Stimulated activated CD4-positive, alpha-beta T cell treated with anti-CD3 and anti-CD28 coated beads, Interleukin-4, amount 100 ng/mL, for 24 hours (primary cell): ENCODE measurements around the gene NUBP1.
"Not testable (repeated sequence)": the region's sequence is repeated elsewhere in the genome, so short reads cannot be mapped to it uniquely, and the experiment has no call there.

Source experiments
- DNase-seq: peaks from one replicate; pipeline ENCODE4 v3.0.0-alpha.2; 2020

Gene NUBP1

DNA sequence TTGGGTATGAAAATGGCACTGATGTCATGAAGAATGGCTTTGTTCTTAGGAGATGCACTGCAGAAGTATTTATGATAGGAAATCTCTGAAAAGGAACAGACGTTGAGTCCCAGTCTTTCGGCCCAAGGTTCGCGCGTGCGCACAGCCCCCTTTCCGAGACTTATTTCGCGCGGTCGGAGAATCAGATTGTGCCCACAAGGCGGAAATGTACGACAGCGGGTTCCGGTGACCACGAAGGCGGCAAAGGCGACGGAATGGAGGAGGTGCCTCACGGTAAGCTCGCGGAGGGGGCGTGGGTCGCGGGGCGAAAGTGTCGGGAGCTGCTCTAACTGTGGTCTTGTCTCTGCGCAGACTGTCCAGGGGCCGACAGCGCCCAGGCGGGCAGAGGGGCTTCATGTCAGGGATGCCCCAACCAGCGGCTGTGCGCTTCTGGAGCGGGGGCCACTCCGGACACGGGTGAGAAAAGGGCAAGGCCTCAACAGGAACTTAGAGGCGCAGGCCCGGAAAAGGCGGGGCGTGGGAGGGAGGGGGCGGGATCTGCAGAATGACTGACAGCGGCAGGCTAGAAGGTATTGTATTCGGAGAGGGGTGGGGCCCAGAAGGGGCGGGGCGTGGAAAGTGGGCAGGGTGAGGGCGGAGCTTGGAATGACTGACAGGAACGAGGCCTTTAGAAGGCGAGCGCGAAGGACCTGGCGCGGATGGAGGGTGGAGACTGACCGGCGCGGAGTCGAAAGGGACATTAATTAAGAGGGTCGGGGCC is at the start of gene NUBP1:
Gene NUBP1 (plus strand): TSS at position 233 of the 760 bp plus-strand sequence. CDS start 22 bp downstream, at position 255.
- DNase-seq: peak; percentile 100

- no peak for DNase-seq
These were observed 49.8 kb upstream of the NUBP1 start for GRCh38 chr16:10693889-10694288.

GRCh38 chr16:10694306-10694705 is 49.3 kb upstream of the NUBP1 start:
- no peak for DNase-seq

DNA sequence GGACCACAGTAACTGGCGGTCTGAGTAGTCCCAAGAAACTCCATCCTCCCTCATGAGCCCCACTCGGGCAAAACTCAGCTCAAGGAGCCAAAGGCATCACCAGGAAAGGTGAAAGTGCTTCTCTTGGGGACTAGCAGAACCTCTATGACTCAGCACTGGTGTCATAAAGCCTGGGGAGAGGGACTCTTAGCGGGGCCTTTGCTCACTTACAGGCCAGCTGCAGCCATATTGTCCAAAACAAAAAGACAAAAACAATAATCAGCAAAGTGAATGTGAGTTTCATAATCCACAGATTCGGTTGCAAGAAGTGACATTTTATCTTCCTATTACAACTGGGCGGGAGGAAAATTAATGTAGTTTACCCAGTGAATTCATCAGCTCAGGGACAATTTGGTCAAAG is 48.8 kb upstream of the NUBP1 start, which contains the start of gene TEKT5:
Gene TEKT5 (minus strand): TSS at position 101 of the 400 bp plus-strand sequence. CDS start 57 bp downstream, at position 44.
- DNase-seq: no peak

DNA sequence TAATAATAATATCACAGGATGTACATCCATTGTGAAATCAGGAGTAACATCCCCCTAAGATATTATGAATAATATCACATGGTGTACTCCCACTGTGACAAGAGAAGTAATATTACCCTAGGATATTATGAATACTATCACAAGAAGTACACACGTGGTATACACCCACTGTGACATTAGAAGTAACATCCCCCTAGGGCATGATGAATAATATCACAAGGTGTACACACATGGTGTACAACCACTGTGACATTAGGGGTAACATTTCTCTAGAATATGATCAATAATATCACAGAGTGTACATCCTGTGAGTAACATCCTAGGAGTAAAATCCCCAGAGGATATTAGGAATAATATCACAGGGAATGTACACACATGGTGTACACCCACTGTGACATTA is 43.9 kb upstream of the NUBP1 start:
- no peak for DNase-seq

- no peak for DNase-seq
These were observed 34.7 kb upstream of the NUBP1 start for GRCh38 chr16:10708969-10709368.

- DNase-seq: no peak
These were observed 15.4 kb upstream of the NUBP1 start for GRCh38 chr16:10728003-10728887.

- DNase-seq: no peak
These were observed 14.3 kb upstream of the NUBP1 start for GRCh38 chr16:10729104-10730048.

- no peak for DNase-seq
These were observed 11.9 kb upstream of the NUBP1 start for GRCh38 chr16:10731790-10732189.

DNA sequence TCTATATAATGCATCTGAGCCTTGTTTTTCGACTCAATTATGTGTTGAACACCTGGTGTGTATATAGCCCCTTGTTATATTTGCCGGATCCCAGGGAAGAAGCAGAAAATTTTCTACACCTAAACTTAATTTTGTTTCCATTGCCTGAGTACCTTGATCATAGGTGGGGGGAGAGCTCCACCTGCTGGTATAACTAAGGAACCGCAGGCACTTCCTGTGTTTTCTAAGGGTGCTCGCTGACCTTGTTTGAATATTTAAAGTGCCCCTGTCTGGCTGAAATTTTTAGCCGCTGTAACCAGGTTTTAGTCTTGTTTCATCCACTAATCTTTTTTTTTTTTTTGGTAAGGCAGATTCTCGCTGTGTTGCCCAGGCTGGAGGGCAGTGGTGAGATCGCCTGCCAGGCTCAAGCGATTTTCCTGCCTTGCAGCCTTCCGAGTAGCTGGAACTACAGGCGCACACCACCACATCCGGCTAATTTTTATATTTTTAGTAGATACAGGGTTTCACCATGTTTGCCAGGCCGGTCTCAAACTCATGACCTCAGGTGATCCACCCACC is 6.5 kb upstream of the NUBP1 start:
- peak; percentile 76 for DNase-seq

- peak; percentile 54 for DNase-seq
These were observed 5.2 kb upstream of the NUBP1 start for GRCh38 chr16:10738231-10739077.

- DNase-seq: no peak
These were observed 3.4 kb upstream of the NUBP1 start for GRCh38 chr16:10740000-10740844.

- DNase-seq: no peak
These were observed 2.8 kb upstream of the NUBP1 start for GRCh38 chr16:10740845-10741208.

DNA sequence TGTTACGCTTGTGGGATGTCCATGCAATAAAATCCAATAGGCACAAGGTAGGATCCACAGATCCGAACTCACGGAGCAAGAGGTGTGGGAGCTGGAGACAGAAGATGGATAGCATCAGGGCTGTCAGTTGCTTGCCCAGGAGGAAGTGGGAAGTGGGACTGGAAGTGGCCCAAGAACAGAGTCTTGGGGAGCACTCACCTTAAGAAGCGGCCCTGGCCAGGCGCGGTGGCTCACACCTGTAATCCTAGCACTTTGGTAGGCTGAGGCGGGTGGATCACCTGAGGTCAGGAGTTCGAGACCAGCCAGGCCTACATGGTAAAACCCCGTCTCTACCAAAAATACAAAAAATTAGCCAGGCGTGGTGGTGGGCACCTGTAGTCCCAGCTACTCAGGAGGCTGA is 2.4 kb upstream of the NUBP1 start:
- not testable (repeated sequence) for DNase-seq

DNA sequence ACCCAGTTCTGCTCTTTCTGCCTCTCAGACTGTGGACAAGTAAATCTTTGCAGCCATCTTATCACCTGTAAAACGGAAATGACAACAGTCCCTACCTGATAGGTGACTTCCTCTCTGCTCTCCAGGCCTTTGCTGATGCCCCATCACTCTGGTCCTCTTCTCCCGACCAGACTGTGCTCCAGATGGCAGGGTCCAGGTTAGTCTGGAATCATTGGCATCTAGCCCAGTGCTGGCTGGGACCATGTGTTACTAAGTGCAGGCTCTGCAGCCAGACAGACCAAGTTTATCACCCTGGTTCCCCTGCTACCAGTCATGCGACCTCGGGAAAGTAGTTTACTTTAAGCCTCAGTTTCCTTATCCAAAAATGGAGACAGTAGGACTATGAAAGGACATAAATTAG is 1.8 kb upstream of the NUBP1 start:
- no peak for DNase-seq

GRCh38 chr16:10743227-10743609 is 424 bp upstream of the NUBP1 start:
- DNase-seq: no peak

DNA sequence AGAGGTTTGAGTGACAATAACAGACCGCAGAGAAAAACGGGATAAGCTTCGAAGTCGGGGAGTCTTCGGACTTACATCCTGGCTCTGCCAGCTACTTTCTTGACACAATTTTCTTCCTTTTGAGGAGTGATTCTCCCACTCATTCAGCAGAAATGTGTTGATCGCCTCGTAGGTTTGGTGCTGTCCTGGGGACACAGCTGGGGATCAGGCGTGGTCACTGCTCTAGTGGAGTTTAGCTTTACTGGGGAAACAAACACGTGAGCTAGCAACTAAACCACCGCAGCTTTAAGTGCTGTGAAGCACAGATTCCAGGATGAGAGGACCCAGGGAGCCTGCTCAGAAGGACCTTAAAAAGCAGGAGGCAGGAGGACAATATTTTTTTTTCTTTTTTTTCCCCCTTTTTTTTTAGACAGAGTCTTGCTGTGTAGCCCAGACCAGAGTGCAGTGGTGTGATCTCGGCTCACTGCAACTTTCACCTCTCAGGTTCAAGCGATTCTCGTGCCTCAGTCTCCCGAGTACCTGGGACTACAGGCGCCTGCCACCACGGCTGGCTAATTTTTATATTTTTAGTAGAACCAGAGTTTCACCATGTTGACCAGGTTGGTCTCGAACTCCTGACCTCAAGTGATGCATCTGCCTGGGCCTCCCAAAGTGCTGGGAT is 858 bp downstream of the NUBP1 start:
- no peak for DNase-seq

DNA sequence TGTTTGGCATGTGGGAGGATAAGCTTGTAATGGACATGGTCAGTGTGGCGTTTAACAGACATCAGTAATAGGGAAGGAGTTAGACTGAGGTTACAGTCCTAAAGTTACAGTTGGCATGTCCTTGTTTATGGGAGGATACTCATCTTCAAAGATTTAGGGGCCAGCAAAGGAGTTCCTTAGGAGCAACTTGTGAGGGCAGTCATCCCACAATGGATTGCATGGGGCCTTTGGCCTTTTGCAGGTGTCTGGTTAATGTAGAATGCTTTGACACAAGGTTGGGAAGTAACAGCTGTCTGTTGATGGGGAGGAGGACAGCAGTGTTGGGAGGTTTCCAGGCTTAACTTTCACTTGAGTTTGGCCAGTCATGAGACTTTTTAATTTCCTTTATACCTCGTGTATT is 2.2 kb downstream of the NUBP1 start:
- no peak for DNase-seq

- DNase-seq: no peak
These were observed 7.2 kb downstream of the NUBP1 start for GRCh38 chr16:10750793-10751192.

GRCh38 chr16:10751291-10751697 is 7.7 kb downstream of the NUBP1 start:
- no peak for DNase-seq
